Measurements from ENCODE around the gene PALLD.

Gene PALLD

GRCh38 chr4:168719725-168720124 is 222.9 kb downstream of the PALLD start:
- Histone ChIP-seq H3K4me1 (ENCODE audit: insufficient read depth, low read length) (no peaks in the 10 kb centered on the region), H2AFZ (ENCODE audit: low read depth, low read length) (no peak overlapping the region), H3K27ac (ENCODE audit: low read length) (no peak overlapping the region), H3K27me3 (ENCODE audit: insufficient read depth, low read length, poor library complexity) (no peaks in the 10 kb centered on the region), H3K79me2 (ENCODE audit: insufficient read depth, low read length) (no peaks in the 10 kb centered on the region), H3K9ac (ENCODE audit: low read depth, low read length) (no peak overlapping the region), H3K4me2 (ENCODE audit: insufficient read depth, low read length) (no peak overlapping the region), H3K9me3 (ENCODE audit: insufficient read depth, low read length, severe bottlenecking) (no peaks in the 10 kb centered on the region), H3K4me3 (ENCODE audit: low read depth in 1 of 2, low read length in 2 of 2) (no peak overlapping the region), H3K36me3 (ENCODE audit: insufficient read depth, low read length) (no peaks in the 10 kb centered on the region), H4K20me1 (ENCODE audit: insufficient read depth, low read length) (no peaks in the 10 kb centered on the region)
- ATAC-seq (ENCODE audit: insufficient read depth, low read depth) (no peak), DNase-seq (no peak)
- TF ChIP-seq EZH2 (IDR thresholded peaks at IDR 0.05; ENCODE audit: borderline replicate concordance, low read depth, low read length, severe bottlenecking) (no peak), CTCF (IDR thresholded peaks at IDR 0.05; ENCODE audit: borderline replicate concordance, extremely low read depth, low read length, poor library complexity, severe bottlenecking) (no peak)

- Histone ChIP-seq H3K9ac (ENCODE audit: low read depth, low read length) (no peak overlapping the region), H3K4me3 (ENCODE audit: low read depth in 1 of 2, low read length in 2 of 2) (no peak overlapping the region), H3K4me1 (ENCODE audit: insufficient read depth, low read length) (no peaks in the 10 kb centered on the region), H2AFZ (ENCODE audit: low read depth, low read length) (no peak overlapping the region), H3K36me3 (ENCODE audit: insufficient read depth, low read length) (no peaks in the 10 kb centered on the region), H3K27ac (ENCODE audit: low read length) (no peak overlapping the region), H3K4me2 (ENCODE audit: insufficient read depth, low read length) (no peak overlapping the region), H3K79me2 (ENCODE audit: insufficient read depth, low read length) (no peaks in the 10 kb centered on the region), H3K27me3 (ENCODE audit: insufficient read depth, low read length, poor library complexity) (no peaks in the 10 kb centered on the region), H3K9me3 (ENCODE audit: insufficient read depth, low read length, severe bottlenecking) (no peaks in the 10 kb centered on the region), H4K20me1 (ENCODE audit: insufficient read depth, low read length) (no peaks in the 10 kb centered on the region)
- no peak for TF ChIP-seq CTCF (IDR thresholded peaks at IDR 0.05; ENCODE audit: borderline replicate concordance, extremely low read depth, low read length, poor library complexity, severe bottlenecking)
- no peak for TF ChIP-seq EZH2 (IDR thresholded peaks at IDR 0.05; ENCODE audit: borderline replicate concordance, low read depth, low read length, severe bottlenecking)
- ATAC-seq (ENCODE audit: insufficient read depth, low read depth) (no peak), DNase-seq (no peak)
Measured at GRCh38 chr4:168720396-168720900, 223.6 kb downstream of the PALLD start.

GRCh38 chr4:168722391-168722790 is 225.5 kb downstream of the PALLD start:
- no peak for ATAC-seq (ENCODE audit: insufficient read depth, low read depth)
- Histone ChIP-seq H2AFZ (ENCODE audit: low read depth, low read length) (no peak overlapping the region), H3K9me3 (ENCODE audit: insufficient read depth, low read length, severe bottlenecking) (no peaks in the 10 kb centered on the region), H3K4me2 (ENCODE audit: insufficient read depth, low read length) (no peak overlapping the region), H3K27me3 (ENCODE audit: insufficient read depth, low read length, poor library complexity) (no peaks in the 10 kb centered on the region), H3K9ac (ENCODE audit: low read depth, low read length) (no peak overlapping the region), H3K4me3 (ENCODE audit: low read depth in 1 of 2, low read length in 2 of 2) (no peak overlapping the region), H3K27ac (ENCODE audit: low read length) (no peak overlapping the region), H3K36me3 (ENCODE audit: insufficient read depth, low read length) (no peaks in the 10 kb centered on the region), H3K79me2 (ENCODE audit: insufficient read depth, low read length) (no peaks in the 10 kb centered on the region), H3K4me1 (ENCODE audit: insufficient read depth, low read length) (no peaks in the 10 kb centered on the region), H4K20me1 (ENCODE audit: insufficient read depth, low read length) (no peaks in the 10 kb centered on the region)
- no peak for TF ChIP-seq EZH2 (IDR thresholded peaks at IDR 0.05; ENCODE audit: borderline replicate concordance, low read depth, low read length, severe bottlenecking)
- TF ChIP-seq CTCF (IDR thresholded peaks at IDR 0.05; ENCODE audit: borderline replicate concordance, extremely low read depth, low read length, poor library complexity, severe bottlenecking), result no peak
- DNase-seq, result no peak

DNA sequence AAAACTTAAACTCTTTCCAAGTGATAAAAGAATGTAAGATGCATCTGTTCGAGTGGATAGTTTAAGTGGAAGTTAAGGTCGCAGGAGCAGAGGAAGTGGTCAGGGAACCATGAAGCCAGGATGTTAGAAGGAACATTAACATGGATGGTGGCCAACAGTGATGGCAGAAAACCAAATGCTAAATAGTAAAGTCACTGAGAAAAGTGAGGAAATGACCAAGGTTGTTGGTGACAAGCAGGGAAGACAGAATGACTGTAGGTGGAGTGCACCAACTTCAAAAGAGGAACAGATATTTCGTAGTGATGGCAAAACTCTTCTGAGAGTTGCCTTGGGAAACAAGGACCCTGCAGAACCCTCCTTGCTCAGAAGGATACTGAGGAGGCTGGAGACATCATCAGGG is 226.2 kb downstream of the PALLD start:
- no peak overlapping the region for H2AFZ ChIP-seq (ENCODE audit: low read depth, low read length)

More for the DNA sequence above, 226.2 kb downstream of the PALLD start:
- Histone ChIP-seq H3K27me3 (ENCODE audit: insufficient read depth, low read length, poor library complexity) (no peaks in the 10 kb centered on the region), H3K4me2 (ENCODE audit: insufficient read depth, low read length) (no peak overlapping the region), H3K36me3 (ENCODE audit: insufficient read depth, low read length) (no peaks in the 10 kb centered on the region), H3K27ac (ENCODE audit: low read length) (no peak overlapping the region), H3K4me1 (ENCODE audit: insufficient read depth, low read length) (no peaks in the 10 kb centered on the region), H3K9me3 (ENCODE audit: insufficient read depth, low read length, severe bottlenecking) (no peaks in the 10 kb centered on the region), H3K9ac (ENCODE audit: low read depth, low read length) (no peak overlapping the region), H3K79me2 (ENCODE audit: insufficient read depth, low read length) (no peaks in the 10 kb centered on the region), H4K20me1 (ENCODE audit: insufficient read depth, low read length) (no peaks in the 10 kb centered on the region), H3K4me3 (ENCODE audit: low read depth in 1 of 2, low read length in 2 of 2) (no peak overlapping the region)
- ATAC-seq (ENCODE audit: insufficient read depth, low read depth) (no peak), DNase-seq (no peak)
- TF ChIP-seq CTCF (IDR thresholded peaks at IDR 0.05; ENCODE audit: borderline replicate concordance, extremely low read depth, low read length, poor library complexity, severe bottlenecking) (no peak), EZH2 (IDR thresholded peaks at IDR 0.05; ENCODE audit: borderline replicate concordance, low read depth, low read length, severe bottlenecking) (no peak)
